Measurements from ENCODE around the gene PLA2G6.

- TF ChIP-seq SIN3A (IDR thresholded peaks at IDR 0.05; ENCODE audit: borderline replicate concordance, insufficient read depth, low read length): no peak
- TF ChIP-seq TAF1 (IDR thresholded peaks at IDR 0.05; ENCODE audit: borderline replicate concordance, insufficient read depth, low read length): no peak
Measured at GRCh38 chr22:38125751-38126201, 55.9 kb downstream of the PLA2G6 start.
